Endothelial cell of umbilical vein (primary cell): Measurements from ENCODE around the gene SEC63. TPM values are rescaled to one million over a fixed set of nuclear protein-coding genes. Genes with fewer than 3 reads are reported as not detected.
"Not testable (repeated sequence)": the region's sequence is repeated elsewhere in the genome, so short reads cannot be mapped to it uniquely, and the experiment has no call there.

Source experiments
- BruUV-seq: library from RNA; stranded (reverse); fragments of 400-500 nt; replicated peaks from 2 replicates; lab custom pipeline; 2021; lab: Mats Ljungman, UMichigan
- CTCF ChIA-PET: fragments of 300-600, 350-600 bp; sonication (Branson Sonifier 250); formaldehyde crosslinking; loops from one replicate; lab custom pipeline; 2021; ENCODE audit warnings: antibody characterized with exemption, inconsistent platforms; lab: Charles Lee
- POLR2A ChIA-PET: fragments of 300-600, 350-600 bp; sonication (Branson Sonifier 250); formaldehyde crosslinking; loops from one replicate; lab custom pipeline; 2021; ENCODE audit warnings: antibody characterized with exemption, inconsistent platforms; lab: Charles Lee
- DNase-seq: peaks from one replicate; pipeline ENCODE4 v3.0.0-alpha.2; 2011; ENCODE audit warnings: low read depth, low spot score
- FAIRE-seq: peaks from 2 replicates; lab custom pipeline; 2011; peaks lifted over from hg19 to GRCh38; lab: Jason Lieb, UNC
- H2AFZ ChIP-seq: 2 replicates; pipeline ENCODE4 v1.6.0; 2012; ENCODE audit warnings: low read depth, low read length, control low read depth, inconsistent platforms
- H3K27ac ChIP-seq: 2 replicates; pipeline ENCODE4 v1.5.1; 2011; ENCODE audit warnings: low read depth, mild to moderate bottlenecking, control low read depth, low read length, moderate library complexity; ENCODE audit not compliant: insufficient read depth
- H3K27me3 ChIP-seq, 2 experiments: 2 replicates each; pipeline versions ENCODE4 v1.6.0 to v1.6.1; 2011; ENCODE audit warnings: low read length in 2 of 2, mixed read lengths in 1 of 2; ENCODE audit not compliant: control insufficient read depth in 2 of 2, insufficient read depth in 2 of 2
- H3K36me3 ChIP-seq, 2 experiments: 2 replicates in 1 of 2; 3 replicates in 1 of 2; pipeline ENCODE4 v1.5.1; 2011; ENCODE audit warnings: low read length in 2 of 2, mild to moderate bottlenecking in 1 of 2, moderate library complexity in 1 of 2; ENCODE audit not compliant: control insufficient read depth in 2 of 2, insufficient read depth in 2 of 2; ENCODE audit errors: extremely low read depth in 1 of 2
- H3K4me1 ChIP-seq: 3 replicates; pipeline ENCODE4 v1.5.1; 2011; ENCODE audit warnings: mild to moderate bottlenecking, low read length; ENCODE audit not compliant: control insufficient read depth, insufficient read depth; ENCODE audit errors: extremely low read depth
- H3K4me2 ChIP-seq: 2 replicates; pipeline ENCODE4 v1.6.1; 2011; ENCODE audit warnings: low read length, control low read depth, mixed read lengths; ENCODE audit not compliant: insufficient read depth
- H3K4me3 ChIP-seq, 3 experiments: fragments of 200-600 bp in 1 of 3; sonication (generic), shearing (Covaris generic) in 1 of 3; replicated peaks in 1 of 3; 2 replicates each; pipeline ENCODE4 v1.5.1; 2011 to 2016; ENCODE audit warnings: control low read depth in 3 of 3, low read length in 3 of 3, mild to moderate bottlenecking in 2 of 3, inconsistent platforms in 1 of 3, low read depth in 1 of 3, moderate library complexity in 1 of 3; ENCODE audit not compliant: insufficient read depth in 1 of 3
- H3K79me2 ChIP-seq: 2 replicates; pipeline ENCODE4 v1.6.0; 2012; ENCODE audit warnings: low read length, inconsistent platforms; ENCODE audit not compliant: control insufficient read depth, insufficient read depth
- H3K9ac ChIP-seq: replicated peaks from 2 replicates; pipeline ENCODE3; 2011; ENCODE audit warnings: low read length, control low read depth; ENCODE audit not compliant: insufficient read depth; ENCODE audit errors: extremely low read depth
- H3K9me1 ChIP-seq: replicated peaks from 3 replicates; pipeline ENCODE4 v1.6.0; 2011; ENCODE audit warnings: mild to moderate bottlenecking, low read length; ENCODE audit not compliant: control insufficient read depth, insufficient read depth; ENCODE audit errors: extremely low read depth
- H3K9me3 ChIP-seq: replicated peaks from 2 replicates; pipeline ENCODE4 v1.5.1; 2012; ENCODE audit warnings: low read length, inconsistent platforms; ENCODE audit not compliant: control insufficient read depth, insufficient read depth
- H4K20me1 ChIP-seq: replicated peaks from 2 replicates; pipeline ENCODE3; 2011; ENCODE audit warnings: mild to moderate bottlenecking, low read length; ENCODE audit not compliant: control insufficient read depth, insufficient read depth; ENCODE audit errors: extremely low read depth
- CTCF ChIP-seq, 2 donors: IDR thresholded peaks; 1 replicate in 1 of 2; 2 replicates in 1 of 2; pipeline ENCODE4 v1.5.1; 2011; ENCODE audit warnings: low read length in 2 of 2, mild to moderate bottlenecking in 2 of 2, moderate library complexity in 2 of 2, control low read depth in 1 of 2, inconsistent platforms in 1 of 2, low read depth in 1 of 2; ENCODE audit not compliant: insufficient read depth in 1 of 2; ENCODE audit errors: extremely low read depth in 1 of 2
- EZH2 ChIP-seq: IDR thresholded peaks from 2 replicates; pipeline ENCODE4 v1.6.1; 2012; ENCODE audit warnings: borderline replicate concordance, low read depth, mild to moderate bottlenecking, moderate library complexity, low read length, inconsistent platforms; ENCODE audit not compliant: severe bottlenecking
- FOS ChIP-seq: IDR thresholded peaks from 2 replicates; pipeline ENCODE4 v1.6.1; 2011; ENCODE audit warnings: mild to moderate bottlenecking, low read length, moderate library complexity, borderline replicate concordance; ENCODE audit not compliant: insufficient read depth
- GATA2 ChIP-seq: IDR thresholded peaks from 2 replicates; pipeline ENCODE4 v1.7.0; 2011; ENCODE audit warnings: low read depth, mild to moderate bottlenecking, moderate library complexity, mixed read lengths, low read length; ENCODE audit not compliant: insufficient read length, insufficient read depth
- JUN ChIP-seq: IDR thresholded peaks from 2 replicates; pipeline ENCODE4 v1.6.1; 2011; ENCODE audit warnings: borderline replicate concordance, low read depth; ENCODE audit not compliant: insufficient read length, insufficient read depth
- MYC ChIP-seq: IDR thresholded peaks from one replicate; pipeline ENCODE4 v1.6.1; 2011; ENCODE audit warnings: mild to moderate bottlenecking, low read depth, low read length
- POLR2AphosphoS5 ChIP-seq: IDR thresholded peaks from 2 replicates; pipeline ENCODE4 v1.6.1; 2012; ENCODE audit warnings: low read depth, mild to moderate bottlenecking, control low read depth, low read length, moderate library complexity; ENCODE audit not compliant: insufficient read depth
- dilution Hi-C: fragments of 300-500 bp; cut with MboI; formaldehyde crosslinking; loops from one replicate; pipeline ENCODE4 v1.15.0; 2019; ENCODE audit warnings: low sequenced_read_pairs; ENCODE audit not compliant: extremely low pct_ligation_motif_present
- intact Hi-C: fragments of 100-400 bp; cut with micrococcal nuclease; formaldehyde crosslinking; loops from one replicate; pipeline ENCODE4 v1.10.0; 2022
- polyA plus RNA-seq, 4 experiments: library from polyadenylated mRNA; depleted of rRNA in 3 of 4; stranded (reverse) in 3 of 4; unstranded in 1 of 4; fragments of >200 nt; gene quantifications; 2 replicates each; pipeline versions ENCODE4 v1.2.1 to v1.2.3, GENCODE V29; 2011 to 2012; ENCODE audit warnings: missing spikeins in 1 of 4
- total RNA-seq: library from RNA; stranded (reverse); gene quantifications from 2 replicates; pipeline ENCODE4 v1.2.3, GENCODE V29; 2021

Gene SEC63
- total and polyA plus RNA-seq, 2 donors (not counting 3 experiments of a cell fraction or from before 2014, with no cell fraction given), result 14.8 to 132 TPM

DNA sequence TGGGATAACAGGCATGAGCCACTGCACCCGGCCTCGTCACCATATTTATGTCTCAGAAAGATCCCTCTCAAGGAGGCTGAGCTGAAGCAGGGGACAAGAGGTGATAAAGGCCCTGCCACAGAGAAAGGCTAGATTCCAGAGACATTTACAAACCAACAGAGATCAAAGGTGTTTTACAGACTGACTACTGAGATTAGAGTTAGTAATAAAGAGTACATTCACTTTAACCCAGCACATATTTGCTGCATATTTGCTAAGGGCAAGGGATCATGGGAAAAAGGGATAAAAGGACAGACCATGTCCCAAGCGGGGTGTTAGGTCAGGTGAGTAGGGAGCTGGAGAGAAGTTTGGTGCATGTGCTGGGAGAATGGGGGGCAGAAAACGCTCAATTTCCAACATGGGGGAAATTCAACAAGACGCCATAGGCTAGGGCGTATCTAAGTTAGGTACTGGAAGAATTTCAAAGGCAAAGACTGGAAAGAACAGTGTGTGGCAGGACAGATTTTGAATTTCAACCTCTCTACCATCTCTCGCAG lies 43.8 kb upstream of the SEC63 start:
- H3K27ac ChIP-seq, result no peak overlapping the region
- no peak overlapping the region for H3K9ac ChIP-seq
- no peaks in the 10 kb centered on the region for H3K4me1 ChIP-seq
- no peaks in the 10 kb centered on the region for H4K20me1 ChIP-seq
- CTCF ChIA-PET, result no interaction called here
- dilution Hi-C loops, result no loop called here
- no peak overlapping the region for H3K4me2 ChIP-seq
- TF ChIP-seq CTCF (IDR thresholded peaks at IDR 0.05; ENCODE audit: extremely low read depth in 1 of 2, insufficient read depth in 1 of 2, low read depth in 1 of 2, low read length in 2 of 2), result no peak
- TF ChIP-seq JUN, result no peak
- TF ChIP-seq EZH2, result no peak
- no peak for TF ChIP-seq MYC
- no peak for TF ChIP-seq GATA2
- TF ChIP-seq FOS, result no peak
- TF ChIP-seq POLR2AphosphoS5, result no peak
- H3K79me2 ChIP-seq, result no peaks in the 10 kb centered on the region
- POLR2A ChIA-PET, result no interaction called here
- H3K36me3 ChIP-seq, result no peaks in the 10 kb centered on the region
- intact Hi-C loops, result no loop called here
- BruUV-seq, result no TSS peak
- FAIRE-seq (no peak), DNase-seq (no peak)
- H3K4me3 ChIP-seq, result no peak overlapping the region
- no peaks in the 10 kb centered on the region for H3K9me3 ChIP-seq
- no peaks in the 10 kb centered on the region for H3K9me1 ChIP-seq
- H3K27me3 ChIP-seq, result no peaks in the 10 kb centered on the region
- H2AFZ ChIP-seq, result no peak overlapping the region

- dilution Hi-C loops, H3K27me3 ChIP-seq, H3K9me3 ChIP-seq, DNase-seq, H2AFZ ChIP-seq, H3K9me1 ChIP-seq, H3K4me1 ChIP-seq, H4K20me1 ChIP-seq, H3K4me3 ChIP-seq, H3K4me2 ChIP-seq, POLR2A ChIA-PET, FAIRE-seq, H3K36me3 ChIP-seq, H3K79me2 ChIP-seq, BruUV-seq, intact Hi-C loops, H3K27ac ChIP-seq, CTCF ChIA-PET, H3K9ac ChIP-seq: not testable (repeated sequence)
Measured at GRCh38 chr6:108000259-108000658, 42.3 kb upstream of the SEC63 start.
